ENCODE data around the gene MAGI1.

MAGI1 gene

DNA sequence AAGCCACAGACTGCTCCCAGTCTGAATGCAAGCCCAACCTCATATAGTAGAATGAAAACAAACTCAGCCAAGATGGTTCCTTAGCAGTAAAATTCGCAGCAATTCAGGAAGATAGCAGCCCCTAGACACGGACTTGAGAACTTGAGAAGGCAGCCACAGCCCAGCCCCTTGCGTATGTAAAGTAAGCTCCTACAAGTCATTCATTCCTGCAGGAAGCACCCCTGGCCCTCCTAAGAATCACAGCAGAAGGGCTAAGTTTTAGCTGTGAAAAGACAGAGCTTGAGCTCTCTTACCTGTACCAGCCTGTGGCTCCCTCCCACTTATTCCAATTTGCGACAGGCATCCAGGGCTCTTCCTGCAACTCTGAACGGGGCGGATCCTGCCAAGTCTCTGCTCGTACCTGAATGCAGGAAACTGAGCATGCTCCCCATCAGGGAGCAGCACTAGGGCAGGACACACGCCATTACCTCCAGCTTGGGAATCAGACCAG lies 136.4 kb downstream of the MAGI1 start:
- DNase-seq (ENCODE audit: low read depth in 1 of 2, low spot score in 1 of 2): no peak
- TF ChIP-seq GABPA (IDR thresholded peaks at IDR 0.05; ENCODE audit: low read depth): no peak
- TF ChIP-seq, protein P1, sequence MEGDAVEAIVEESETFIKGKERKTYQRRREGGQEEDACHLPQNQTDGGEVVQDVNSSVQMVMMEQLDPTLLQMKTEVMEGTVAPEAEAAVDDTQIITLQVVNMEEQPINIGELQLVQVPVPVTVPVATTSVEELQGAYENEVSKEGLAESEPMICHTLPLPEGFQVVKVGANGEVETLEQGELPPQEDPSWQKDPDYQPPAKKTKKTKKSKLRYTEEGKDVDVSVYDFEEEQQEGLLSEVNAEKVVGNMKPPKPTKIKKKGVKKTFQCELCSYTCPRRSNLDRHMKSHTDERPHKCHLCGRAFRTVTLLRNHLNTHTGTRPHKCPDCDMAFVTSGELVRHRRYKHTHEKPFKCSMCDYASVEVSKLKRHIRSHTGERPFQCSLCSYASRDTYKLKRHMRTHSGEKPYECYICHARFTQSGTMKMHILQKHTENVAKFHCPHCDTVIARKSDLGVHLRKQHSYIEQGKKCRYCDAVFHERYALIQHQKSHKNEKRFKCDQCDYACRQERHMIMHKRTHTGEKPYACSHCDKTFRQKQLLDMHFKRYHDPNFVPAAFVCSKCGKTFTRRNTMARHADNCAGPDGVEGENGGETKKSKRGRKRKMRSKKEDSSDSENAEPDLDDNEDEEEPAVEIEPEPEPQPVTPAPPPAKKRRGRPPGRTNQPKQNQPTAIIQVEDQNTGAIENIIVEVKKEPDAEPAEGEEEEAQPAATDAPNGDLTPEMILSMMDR (IDR thresholded peaks at IDR 0.05; ENCODE audit: insufficient read depth, low read length): no peak
- TF ChIP-seq, protein P2, sequence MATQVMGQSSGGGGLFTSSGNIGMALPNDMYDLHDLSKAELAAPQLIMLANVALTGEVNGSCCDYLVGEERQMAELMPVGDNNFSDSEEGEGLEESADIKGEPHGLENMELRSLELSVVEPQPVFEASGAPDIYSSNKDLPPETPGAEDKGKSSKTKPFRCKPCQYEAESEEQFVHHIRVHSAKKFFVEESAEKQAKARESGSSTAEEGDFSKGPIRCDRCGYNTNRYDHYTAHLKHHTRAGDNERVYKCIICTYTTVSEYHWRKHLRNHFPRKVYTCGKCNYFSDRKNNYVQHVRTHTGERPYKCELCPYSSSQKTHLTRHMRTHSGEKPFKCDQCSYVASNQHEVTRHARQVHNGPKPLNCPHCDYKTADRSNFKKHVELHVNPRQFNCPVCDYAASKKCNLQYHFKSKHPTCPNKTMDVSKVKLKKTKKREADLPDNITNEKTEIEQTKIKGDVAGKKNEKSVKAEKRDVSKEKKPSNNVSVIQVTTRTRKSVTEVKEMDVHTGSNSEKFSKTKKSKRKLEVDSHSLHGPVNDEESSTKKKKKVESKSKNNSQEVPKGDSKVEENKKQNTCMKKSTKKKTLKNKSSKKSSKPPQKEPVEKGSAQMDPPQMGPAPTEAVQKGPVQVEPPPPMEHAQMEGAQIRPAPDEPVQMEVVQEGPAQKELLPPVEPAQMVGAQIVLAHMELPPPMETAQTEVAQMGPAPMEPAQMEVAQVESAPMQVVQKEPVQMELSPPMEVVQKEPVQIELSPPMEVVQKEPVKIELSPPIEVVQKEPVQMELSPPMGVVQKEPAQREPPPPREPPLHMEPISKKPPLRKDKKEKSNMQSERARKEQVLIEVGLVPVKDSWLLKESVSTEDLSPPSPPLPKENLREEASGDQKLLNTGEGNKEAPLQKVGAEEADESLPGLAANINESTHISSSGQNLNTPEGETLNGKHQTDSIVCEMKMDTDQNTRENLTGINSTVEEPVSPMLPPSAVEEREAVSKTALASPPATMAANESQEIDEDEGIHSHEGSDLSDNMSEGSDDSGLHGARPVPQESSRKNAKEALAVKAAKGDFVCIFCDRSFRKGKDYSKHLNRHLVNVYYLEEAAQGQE (IDR thresholded peaks at IDR 0.05; ENCODE audit: insufficient replicate concordance, low read depth): no peak
- TF ChIP-seq SPI1 (IDR thresholded peaks at IDR 0.05; ENCODE audit: borderline replicate concordance, low read depth): no peak
- TF ChIP-seq POLR2AphosphoS5 (IDR thresholded peaks at IDR 0.05; ENCODE audit: low read depth): no peak
- H3K4me3 ChIP-seq (replicated peaks; ENCODE audit: insufficient read depth, low read length): no peak overlapping the region
- H3K27me3 ChIP-seq (ENCODE audit: insufficient read depth, poor library complexity, severe bottlenecking): no peaks in the 10 kb centered on the region
- no peak overlapping the region for H3K27ac ChIP-seq (replicated peaks)

DNA sequence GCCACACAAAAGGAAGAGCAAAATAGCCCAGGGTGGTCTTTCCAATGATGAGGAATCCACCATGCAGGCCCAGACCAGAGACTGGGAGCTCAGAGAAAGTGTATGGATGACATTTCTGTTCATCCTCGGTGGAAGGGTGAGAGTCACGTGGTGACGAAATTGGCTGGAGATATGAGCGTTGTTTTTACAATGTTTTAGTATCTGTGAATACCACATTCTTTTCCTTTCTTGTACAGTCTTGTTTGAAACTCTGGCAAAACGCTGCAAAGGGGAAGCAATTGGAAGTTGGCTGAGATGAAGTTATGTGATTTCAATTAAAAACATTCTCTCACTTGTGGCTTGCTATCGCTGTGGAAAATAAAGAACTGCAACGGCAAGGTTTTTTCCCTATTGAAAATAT lies 137.5 kb downstream of the MAGI1 start:
- TF ChIP-seq, protein P1 (IDR thresholded peaks at IDR 0.05; ENCODE audit: insufficient read depth, low read length): no peak
- no peak for TF ChIP-seq GABPA (IDR thresholded peaks at IDR 0.05; ENCODE audit: low read depth)
- DNase-seq (ENCODE audit: low read depth in 1 of 2, low spot score in 1 of 2): no peak
- Histone ChIP-seq H3K27ac (replicated peaks) (no peak overlapping the region), H3K27me3 (ENCODE audit: insufficient read depth, poor library complexity, severe bottlenecking) (no peaks in the 10 kb centered on the region), H3K4me3 (replicated peaks; ENCODE audit: insufficient read depth, low read length) (no peak overlapping the region)

DNA sequence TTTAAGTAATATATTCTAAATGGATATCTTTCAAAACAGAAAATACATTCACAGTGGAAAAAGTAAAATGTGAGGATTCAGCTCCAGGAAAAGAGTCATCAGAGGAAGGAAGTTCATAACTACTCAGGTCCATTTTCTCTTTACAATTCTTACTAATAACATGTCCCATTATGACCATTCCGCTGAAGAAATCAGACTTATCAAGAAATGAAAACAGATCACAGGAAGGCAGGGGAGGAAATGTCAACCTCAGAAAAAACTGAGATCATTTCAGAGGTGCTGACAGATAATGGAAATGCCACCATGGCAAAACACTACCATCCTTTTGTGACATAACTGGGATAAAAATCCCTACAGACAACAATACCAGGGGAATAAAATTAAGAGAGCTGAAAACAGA lies 139.5 kb downstream of the MAGI1 start:
- H3K27ac ChIP-seq (replicated peaks): no peak overlapping the region
- TF ChIP-seq, protein P1 (IDR thresholded peaks at IDR 0.05; ENCODE audit: insufficient read depth, low read length): no peak
- TF ChIP-seq, protein P2 (IDR thresholded peaks at IDR 0.05; ENCODE audit: insufficient replicate concordance, low read depth): no peak
- TF ChIP-seq POLR2AphosphoS5 (IDR thresholded peaks at IDR 0.05; ENCODE audit: low read depth) (no peak), SPI1 (IDR thresholded peaks at IDR 0.05; ENCODE audit: borderline replicate concordance, low read depth) (no peak), GABPA (IDR thresholded peaks at IDR 0.05; ENCODE audit: low read depth) (no peak)
- H3K27me3 ChIP-seq (ENCODE audit: insufficient read depth, poor library complexity, severe bottlenecking): no peaks in the 10 kb centered on the region
- DNase-seq (ENCODE audit: low read depth in 1 of 2, low spot score in 1 of 2): no peak
- no peak overlapping the region for H3K4me3 ChIP-seq (replicated peaks; ENCODE audit: insufficient read depth, low read length)

DNA sequence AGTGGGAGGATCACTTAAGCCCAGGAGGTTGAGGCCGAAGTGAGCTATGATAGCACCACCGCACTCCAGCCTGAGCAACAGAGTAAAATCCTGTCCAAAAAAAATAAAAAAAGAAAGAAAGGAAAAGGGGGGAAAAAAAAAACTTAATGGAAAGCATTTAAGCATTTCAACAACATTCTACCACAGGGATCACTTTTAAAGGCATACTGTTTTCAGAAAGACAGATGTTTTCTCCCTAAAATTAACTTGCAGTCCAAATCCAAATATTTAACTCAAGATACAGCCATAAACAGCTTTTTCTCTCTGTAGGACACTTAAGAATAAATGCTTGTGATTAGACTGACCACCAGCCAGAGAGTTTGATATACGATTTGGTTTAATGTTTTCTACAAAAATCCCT lies 141.0 kb downstream of the MAGI1 start:
- Histone ChIP-seq H3K27ac (replicated peaks) (no peak overlapping the region), H3K4me3 (replicated peaks; ENCODE audit: insufficient read depth, low read length) (no peak overlapping the region), H3K27me3 (ENCODE audit: insufficient read depth, poor library complexity, severe bottlenecking) (no peaks in the 10 kb centered on the region)
- DNase-seq (ENCODE audit: low read depth in 1 of 2, low spot score in 1 of 2): no peak
- TF ChIP-seq, protein P1 (IDR thresholded peaks at IDR 0.05; ENCODE audit: insufficient read depth, low read length): no peak
- TF ChIP-seq SPI1 (IDR thresholded peaks at IDR 0.05; ENCODE audit: borderline replicate concordance, low read depth): no peak
- TF ChIP-seq, protein P2 (IDR thresholded peaks at IDR 0.05; ENCODE audit: insufficient replicate concordance, low read depth): no peak
- no peak for TF ChIP-seq GABPA (IDR thresholded peaks at IDR 0.05; ENCODE audit: low read depth)
- TF ChIP-seq POLR2AphosphoS5 (IDR thresholded peaks at IDR 0.05; ENCODE audit: low read depth): no peak

Data from HL-60 (cell line).